ENCODE measurements around the gene NCK1. TPM values are rescaled to one million over a fixed set of nuclear protein-coding genes. Genes with fewer than 3 reads are reported as not detected.
"Not testable (repeated sequence)": the region's sequence is repeated elsewhere in the genome, so short reads cannot be mapped to it uniquely, and the experiment has no call there.

Gene NCK1
- total and polyA plus RNA-seq, 11 donors = 6.5 to 36.0 (median 23.3) TPM

GRCh38 chr3:136901391-136901790, 39.4 kb downstream of the NCK1 start:
- peaks cover 0 to 8% (median 0%) of the 10 kb centered on the region in 9 donors for H3K36me3 ChIP-seq
- H3K4me3 ChIP-seq = no peak overlapping the region
- intact Hi-C loops (cut with DNase I) = no loop called here
- H3K27me3 ChIP-seq = no peaks in the 10 kb centered on the region
- no peak for ATAC-seq
- WGBS, 4 donors = 83 to 92% (median 90%) methylated on average over 3 of the region's 3 CpGs
- H3K4me1 ChIP-seq = peaks cover 0 to 68% (median 12%) of the 10 kb centered on the region in 12 donors
- peaks cover 0 to 38% (median 17%) of the 10 kb centered on the region in 12 donors for H3K9me3 ChIP-seq
- DNase-seq = no peak
- H3K27ac ChIP-seq = no peak overlapping the region
- TF ChIP-seq POLR2A (IDR thresholded peaks at IDR 0.05) = no peak
- no peak for TF ChIP-seq CTCF (IDR thresholded peaks at IDR 0.05)

- ATAC-seq; H3K4me3 ChIP-seq; H3K36me3 ChIP-seq; DNase-seq; H3K27me3 ChIP-seq; H3K27ac ChIP-seq; intact Hi-C loops (cut with DNase I): not testable (repeated sequence)
- Histone ChIP-seq H3K4me1 (peaks cover 0 to 75% (median 17%) of the 10 kb centered on the region in 12 donors), H3K9me3 (peaks cover 0 to 38% (median 17%) of the 10 kb centered on the region in 12 donors)
- 74 to 86% (median 83%) methylated on average over 1 of the region's 1 CpG for WGBS, 4 donors
These were observed 40.5 kb downstream of the NCK1 start for GRCh38 chr3:136902530-136902929.

GRCh38 chr3:136903899-136904298, 41.9 kb downstream of the NCK1 start:
- WGBS, 4 donors = 0 to 46% (median 2%) methylated on average over 1 of the region's 1 CpG
- intact Hi-C loops (cut with DNase I) = no loop called here

GRCh38 chr3:136904746-136905145, 42.7 kb downstream of the NCK1 start:
- 74 to 79% (median 75%) methylated on average over 4 of the region's 4 CpGs for WGBS, 4 donors
- Histone ChIP-seq H3K27ac (no peak overlapping the region), H3K9me3 (peaks cover 0 to 36% (median 17%) of the 10 kb centered on the region in 12 donors), H3K36me3 (peaks cover 0 to 5% (median 0%) of the 10 kb centered on the region in 9 donors), H3K4me1 (peaks cover 0 to 70% (median 11%) of the 10 kb centered on the region in 12 donors), H3K27me3 (no peaks in the 10 kb centered on the region), H3K4me3 (no peak overlapping the region)
- ATAC-seq (no peak), DNase-seq (no peak)
- intact Hi-C loops (cut with DNase I) = no loop called here
- TF ChIP-seq CTCF (IDR thresholded peaks at IDR 0.05) (no peak), POLR2A (IDR thresholded peaks at IDR 0.05) (no peak)

More at GRCh38 chr3:136903899-136904298, 41.9 kb downstream of the NCK1 start:
- no peak overlapping the region for H3K27ac ChIP-seq
- peaks cover 0 to 38% (median 17%) of the 10 kb centered on the region in 12 donors for H3K9me3 ChIP-seq
- no peak for ATAC-seq
- DNase-seq = no peak
- H3K4me3 ChIP-seq = no peak overlapping the region
- H3K27me3 ChIP-seq = no peaks in the 10 kb centered on the region
- TF ChIP-seq POLR2A (IDR thresholded peaks at IDR 0.05) = no peak
- no peak for TF ChIP-seq CTCF (IDR thresholded peaks at IDR 0.05)
- H3K36me3 ChIP-seq = peaks cover 0 to 5% (median 0%) of the 10 kb centered on the region in 9 donors
- H3K4me1 ChIP-seq = peaks cover 0 to 70% (median 10%) of the 10 kb centered on the region in 12 donors

GRCh38 chr3:136905549-136905948, 43.5 kb downstream of the NCK1 start:
- Histone ChIP-seq H3K36me3 (no peaks in the 10 kb centered on the region), H3K9me3 (peaks cover 0 to 28% (median 16%) of the 10 kb centered on the region in 12 donors), H3K27ac (no peak overlapping the region), H3K27me3 (no peaks in the 10 kb centered on the region), H3K4me1 (peaks cover 0 to 66% (median 17%) of the 10 kb centered on the region in 12 donors), H3K4me3 (no peak overlapping the region)
- TF ChIP-seq POLR2A (IDR thresholded peaks at IDR 0.05) (no peak), CTCF (IDR thresholded peaks at IDR 0.05) (no peak)
- intact Hi-C loops (cut with DNase I) = no loop called here
- ATAC-seq (no peak), DNase-seq (no peak)
- WGBS, 4 donors = 95 to 100% (median 99%) methylated on average over 1 of the region's 1 CpG
